NCI-H2171 (cell line): Measurements from ENCODE around the gene LARP1.
A peak's percentile ranks its signal among the peaks of the same experiment; 100 is the strongest.
"Not testable (repeated sequence)": the region's sequence is repeated elsewhere in the genome, so short reads cannot be mapped to it uniquely, and the experiment has no call there.

ENCODE experiments used
- DNase-seq: peaks from one replicate; lab custom pipeline; 2025; lab: John Stamatoyannopoulos, UW

LARP1 gene

DNA sequence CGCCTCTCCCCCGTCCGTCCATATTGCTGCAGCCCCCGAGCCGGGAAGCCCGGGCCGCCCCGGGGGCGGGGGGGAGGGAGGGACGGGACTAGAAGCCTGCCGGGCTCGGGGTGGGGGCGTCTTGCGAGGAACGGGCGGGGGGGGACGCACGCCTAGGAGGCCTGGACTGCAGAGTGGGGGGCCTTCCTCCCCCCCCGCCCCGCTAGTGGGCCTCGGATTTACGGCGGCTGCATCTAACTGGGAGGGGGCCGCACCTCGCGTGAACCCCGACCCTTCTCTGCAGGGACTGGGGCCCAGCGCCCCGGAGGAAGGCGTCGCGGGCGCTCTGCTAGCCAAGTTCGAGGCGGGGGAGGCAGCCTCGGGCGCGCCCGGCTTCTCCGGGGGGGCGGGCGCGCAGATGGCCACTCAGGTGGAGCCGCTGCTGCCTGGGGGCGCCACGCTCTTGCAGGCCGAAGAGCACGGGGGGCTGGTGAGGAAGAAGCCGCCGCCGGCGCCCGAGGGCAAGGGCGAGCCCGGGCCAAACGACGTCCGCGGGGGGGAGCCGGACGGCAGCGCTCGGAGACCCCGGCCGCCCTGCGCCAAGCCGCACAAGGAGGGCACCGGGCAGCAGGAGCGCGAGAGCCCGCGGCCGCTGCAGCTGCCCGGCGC is at the start of gene LARP1:
Gene LARP1 (plus strand): TSS at position 17 of the 648 bp plus-strand sequence. CDS start 381 bp downstream, at position 398.
- no peak for DNase-seq

DNA sequence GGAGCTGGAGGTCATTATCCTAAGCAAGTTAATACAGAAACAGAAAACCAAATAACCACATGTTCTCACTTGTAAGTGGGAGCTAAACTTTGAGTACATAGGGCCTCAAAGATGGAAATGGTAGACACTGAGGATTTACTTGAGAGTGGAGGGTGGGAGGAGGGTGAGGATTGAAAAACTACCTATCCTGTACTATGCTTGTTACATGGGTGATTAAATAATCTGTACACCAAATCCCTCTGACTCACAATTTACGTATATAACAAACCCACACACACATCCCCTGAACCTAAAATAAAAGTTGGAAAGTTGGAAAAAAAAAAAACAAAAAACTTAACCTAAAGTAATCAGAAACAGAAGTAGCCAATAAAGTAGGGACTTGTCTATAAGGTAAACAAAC is 48.8 kb upstream of the LARP1 start:
- no peak for DNase-seq

DNA sequence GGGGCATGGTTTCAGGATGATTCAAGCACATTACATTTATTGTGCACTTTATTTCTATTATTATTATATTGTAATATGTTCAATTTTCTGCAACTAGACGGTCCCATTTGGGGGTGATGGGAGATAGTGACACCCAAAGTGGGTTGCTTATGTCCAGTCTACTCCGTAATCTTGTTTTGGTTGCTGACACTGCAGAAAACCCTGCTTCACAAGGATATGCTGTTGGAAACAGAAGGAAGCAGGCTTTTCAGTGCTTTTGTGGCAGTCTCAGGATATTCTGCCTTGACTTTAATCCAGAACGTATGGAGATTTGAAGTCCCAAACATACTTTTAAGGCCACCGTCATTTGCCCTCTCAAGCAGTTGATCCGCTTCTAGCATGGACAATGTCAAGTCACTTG is 47.5 kb upstream of the LARP1 start:
- DNase-seq = no peak

GRCh38 chr5:154708207-154708606 is 47.0 kb upstream of the LARP1 start:
- DNase-seq = no peak

GRCh38 chr5:154708846-154709245 is 46.3 kb upstream of the LARP1 start:
- no peak for DNase-seq

- DNase-seq = no peak
Observed at GRCh38 chr5:154709368-154710305, 45.5 kb upstream of the LARP1 start.

DNA sequence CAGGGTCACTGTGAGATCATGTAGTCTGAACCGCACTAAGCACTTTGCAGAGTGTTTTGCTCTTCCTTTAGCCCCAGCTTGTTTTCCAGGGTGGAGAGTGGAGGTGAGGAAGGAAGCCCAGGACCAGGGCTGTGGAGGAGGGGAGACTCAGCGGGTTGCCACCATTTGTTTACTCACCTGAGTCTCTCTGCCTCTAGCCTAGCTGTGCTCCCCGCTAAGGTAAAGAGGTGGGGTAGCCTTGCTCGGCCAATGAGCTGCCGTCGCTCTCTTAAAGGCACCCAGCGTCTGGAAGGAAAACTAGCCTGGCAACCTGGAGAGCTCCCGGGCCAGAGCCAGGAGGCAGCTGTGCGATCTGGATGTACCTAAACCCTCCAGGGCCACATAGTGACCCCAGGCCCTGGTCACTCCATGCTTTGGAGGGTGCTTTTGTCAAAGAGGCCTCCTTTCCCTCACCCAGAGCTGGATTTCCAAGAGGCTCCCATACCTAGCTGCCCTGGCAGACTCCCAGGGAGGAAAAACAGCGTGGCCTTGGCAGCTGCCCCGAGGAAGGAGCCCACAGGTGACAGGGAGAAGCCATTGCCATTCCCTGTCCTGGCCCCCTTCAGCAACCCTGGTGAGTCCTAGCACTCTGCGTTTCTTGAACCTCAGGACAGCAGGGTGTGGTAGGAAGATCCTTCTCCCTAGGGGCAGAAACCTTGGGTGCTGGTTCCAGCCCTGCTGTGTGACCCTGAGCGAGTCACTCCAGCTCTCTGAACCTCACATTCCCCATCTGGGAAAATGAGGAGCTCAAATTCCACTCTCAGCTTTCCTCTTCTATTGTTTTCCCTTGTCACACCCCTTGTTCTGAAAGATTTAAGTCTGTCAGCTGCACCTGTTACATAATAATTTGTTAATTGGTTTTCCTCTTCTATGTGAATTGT is 42.4 kb upstream of the LARP1 start:
- peak; percentile 15 for DNase-seq

DNA sequence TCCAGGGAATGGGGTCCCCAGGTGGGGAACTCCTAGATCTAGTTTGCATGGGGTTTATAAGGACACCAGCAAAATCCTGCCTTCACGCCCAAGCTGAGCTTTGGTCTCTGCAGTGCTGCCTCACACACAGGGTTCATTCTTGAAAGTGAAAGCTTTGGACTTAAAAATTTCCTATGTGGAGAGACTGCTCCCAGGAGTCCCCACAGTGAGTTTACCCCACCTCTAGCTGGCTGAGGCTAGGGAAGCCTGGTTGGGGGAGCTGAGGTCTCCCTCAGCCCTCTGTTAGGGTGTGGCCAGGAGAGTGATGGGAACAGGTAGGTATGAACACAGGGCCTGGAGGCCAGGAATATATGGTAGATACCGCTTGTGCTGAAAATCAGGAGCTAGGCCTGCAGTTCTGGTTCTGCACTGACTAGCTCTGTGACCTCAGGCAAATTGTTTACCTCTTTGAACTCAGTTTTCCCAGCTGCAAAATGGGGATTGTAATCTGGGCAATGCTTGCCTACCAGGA is 41.5 kb upstream of the LARP1 start:
- DNase-seq = no peak

DNA sequence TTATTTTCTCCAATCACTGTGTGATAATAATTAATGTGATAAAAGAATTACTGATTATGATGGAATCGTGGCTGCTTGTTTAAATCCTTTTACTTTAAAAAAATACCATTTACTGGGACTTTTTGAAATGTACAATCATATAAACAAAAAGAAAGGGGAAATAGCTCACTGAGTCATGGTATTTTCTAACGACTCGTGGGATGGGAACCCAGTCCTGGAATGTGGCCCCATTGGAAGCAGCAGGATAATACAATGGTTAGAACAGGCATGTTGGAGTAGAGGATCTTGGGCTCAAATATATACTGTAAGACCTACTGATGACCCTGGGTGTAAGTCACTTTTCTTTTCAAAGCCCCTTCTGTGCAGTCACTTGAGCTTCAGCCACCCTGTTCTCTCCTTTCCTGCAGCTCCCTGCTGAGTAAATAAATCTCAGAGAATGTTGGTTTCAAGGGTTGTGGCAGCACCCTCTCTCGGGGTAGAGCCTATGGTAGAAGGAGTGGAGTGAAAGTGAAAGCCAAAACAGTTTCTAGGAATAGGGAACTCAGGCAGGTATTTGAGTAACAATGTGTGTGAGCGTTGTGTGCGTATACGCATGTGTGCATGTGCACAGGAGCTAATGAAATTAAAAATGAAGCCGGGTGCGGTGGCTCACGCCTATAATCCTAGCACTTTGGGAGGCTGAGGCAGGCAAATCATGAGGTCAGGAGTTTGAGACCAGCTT is 40.8 kb upstream of the LARP1 start:
- DNase-seq = no peak

DNA sequence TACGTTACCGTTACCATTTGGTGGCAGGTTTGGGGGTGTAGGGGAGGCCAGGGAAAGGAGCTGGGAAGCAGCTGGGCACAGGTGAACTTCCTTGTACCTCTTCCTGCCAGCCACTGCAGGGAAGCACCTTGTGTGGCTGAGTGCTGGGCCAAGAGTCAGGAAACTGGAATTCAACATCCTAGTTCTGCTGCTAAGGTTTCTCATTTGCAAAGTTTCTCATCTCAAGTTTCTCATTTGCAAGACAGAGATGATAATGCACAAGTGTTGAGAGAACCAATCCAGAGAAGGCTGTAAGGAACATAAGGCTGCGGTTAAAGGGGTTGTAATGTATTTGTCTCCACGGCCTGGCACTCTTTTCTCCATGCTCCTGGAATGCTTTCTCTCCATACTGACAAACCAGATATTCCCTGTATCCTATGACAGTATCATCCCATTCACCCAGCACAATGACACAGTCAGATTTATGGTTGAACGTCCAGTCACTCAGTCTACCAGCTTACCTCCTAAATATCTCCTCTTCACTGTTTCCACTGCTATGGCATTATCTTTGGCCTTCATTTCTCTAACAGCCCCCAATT is 33.6 kb upstream of the LARP1 start:
- no peak for DNase-seq

- DNase-seq = no peak
Observed at GRCh38 chr5:154722097-154722496, 33.1 kb upstream of the LARP1 start.

DNA sequence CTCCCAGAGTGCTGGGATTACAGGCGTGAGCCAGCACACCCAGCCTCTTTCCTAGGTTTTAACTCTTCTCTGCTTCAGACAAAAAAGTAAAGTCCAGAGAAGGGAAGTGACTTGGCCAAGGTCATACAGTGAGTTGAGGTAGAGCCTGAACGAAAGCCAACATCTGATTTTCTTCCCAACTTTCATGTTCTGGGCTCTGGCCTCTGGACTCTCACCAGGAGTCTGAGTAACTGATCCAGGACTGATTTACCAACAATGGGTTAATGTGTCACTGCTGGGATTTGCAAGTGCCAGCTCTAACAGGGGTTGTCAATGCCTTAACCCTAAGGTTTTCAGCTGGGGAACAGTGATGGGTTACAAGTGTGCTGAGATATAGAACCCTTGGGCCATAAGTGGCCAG is 32.2 kb upstream of the LARP1 start:
- DNase-seq = no peak

DNA sequence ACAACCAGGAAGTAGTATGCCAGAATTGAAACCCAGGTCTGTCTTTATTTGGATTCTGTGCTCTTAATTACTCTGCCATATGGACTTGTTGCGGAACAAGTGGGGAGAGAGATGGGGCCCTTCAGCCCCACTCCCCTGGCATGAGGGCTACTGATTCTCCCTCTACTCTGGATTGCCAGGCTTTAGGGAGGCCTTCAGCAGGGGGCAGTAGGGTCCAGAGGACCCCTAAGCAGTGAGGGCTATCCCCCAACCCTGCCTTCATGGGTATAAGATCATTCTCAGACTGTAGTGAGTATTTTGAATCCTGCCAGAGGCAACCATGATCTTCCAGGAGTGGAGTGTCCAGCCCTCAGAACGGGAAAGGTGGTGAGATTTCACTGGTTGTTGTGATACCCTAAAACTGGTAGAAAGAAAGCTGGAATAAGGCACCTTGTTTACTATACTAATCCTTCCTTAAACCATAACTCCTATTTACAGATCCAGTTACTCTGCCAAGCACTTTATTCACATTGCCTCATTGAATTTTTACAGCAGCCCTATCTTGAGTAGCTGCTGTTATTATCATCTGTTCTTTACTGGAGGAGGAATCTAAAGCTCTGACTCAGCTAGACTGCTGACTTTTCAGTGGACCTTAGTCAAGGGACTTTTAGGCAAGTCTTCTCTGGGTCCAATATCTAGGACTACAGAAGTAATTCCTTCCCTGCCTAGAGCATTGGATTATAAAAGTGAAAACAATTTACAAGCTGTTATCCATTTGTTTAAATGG is 31.3 kb upstream of the LARP1 start:
- no peak for DNase-seq

DNA sequence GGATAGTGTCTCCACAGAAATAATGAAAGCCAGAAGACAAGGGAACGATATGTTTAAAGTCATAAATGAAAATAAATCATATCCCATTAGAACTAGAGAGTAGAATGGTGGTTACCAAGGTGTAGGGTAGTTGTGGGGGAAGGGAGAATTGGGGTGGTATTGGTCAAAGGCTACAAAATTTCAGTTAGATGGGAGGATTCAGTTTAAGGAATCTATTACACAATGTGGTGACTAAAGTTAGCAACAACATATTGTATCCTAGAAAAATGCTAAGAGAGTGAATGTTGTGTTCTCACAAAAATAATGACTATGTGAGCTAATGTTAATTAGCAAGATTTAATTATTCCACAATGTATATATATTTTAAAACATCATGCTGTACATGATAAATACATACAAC is 27.8 kb upstream of the LARP1 start:
- DNase-seq = no peak

- no peak for DNase-seq
Observed at GRCh38 chr5:154728939-154729588, 26.1 kb upstream of the LARP1 start.

- DNase-seq = no peak
Observed at GRCh38 chr5:154729613-154730012, 25.6 kb upstream of the LARP1 start.

DNA sequence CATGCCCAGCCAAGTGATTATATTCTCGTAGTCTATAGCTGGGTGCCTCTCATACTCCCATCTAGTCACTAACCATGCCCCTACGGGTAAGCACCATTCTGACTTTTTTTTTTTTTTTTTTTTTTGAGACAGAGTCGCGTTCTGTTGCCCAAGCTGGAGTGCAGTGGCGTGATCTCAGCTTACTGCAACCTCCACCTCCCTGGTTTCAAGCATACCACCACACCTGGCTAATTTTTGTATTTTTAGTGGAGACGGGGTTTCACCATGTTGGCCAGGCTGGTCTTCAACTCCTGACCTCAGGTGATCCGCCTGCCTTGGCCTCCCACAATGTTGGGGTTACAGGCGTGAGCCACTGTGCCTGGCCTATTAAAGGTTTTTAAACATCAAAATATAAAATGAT is 24.4 kb upstream of the LARP1 start:
- DNase-seq = not testable (repeated sequence)

- no peak for DNase-seq
Observed at GRCh38 chr5:154732212-154732611, 23.0 kb upstream of the LARP1 start.

DNA sequence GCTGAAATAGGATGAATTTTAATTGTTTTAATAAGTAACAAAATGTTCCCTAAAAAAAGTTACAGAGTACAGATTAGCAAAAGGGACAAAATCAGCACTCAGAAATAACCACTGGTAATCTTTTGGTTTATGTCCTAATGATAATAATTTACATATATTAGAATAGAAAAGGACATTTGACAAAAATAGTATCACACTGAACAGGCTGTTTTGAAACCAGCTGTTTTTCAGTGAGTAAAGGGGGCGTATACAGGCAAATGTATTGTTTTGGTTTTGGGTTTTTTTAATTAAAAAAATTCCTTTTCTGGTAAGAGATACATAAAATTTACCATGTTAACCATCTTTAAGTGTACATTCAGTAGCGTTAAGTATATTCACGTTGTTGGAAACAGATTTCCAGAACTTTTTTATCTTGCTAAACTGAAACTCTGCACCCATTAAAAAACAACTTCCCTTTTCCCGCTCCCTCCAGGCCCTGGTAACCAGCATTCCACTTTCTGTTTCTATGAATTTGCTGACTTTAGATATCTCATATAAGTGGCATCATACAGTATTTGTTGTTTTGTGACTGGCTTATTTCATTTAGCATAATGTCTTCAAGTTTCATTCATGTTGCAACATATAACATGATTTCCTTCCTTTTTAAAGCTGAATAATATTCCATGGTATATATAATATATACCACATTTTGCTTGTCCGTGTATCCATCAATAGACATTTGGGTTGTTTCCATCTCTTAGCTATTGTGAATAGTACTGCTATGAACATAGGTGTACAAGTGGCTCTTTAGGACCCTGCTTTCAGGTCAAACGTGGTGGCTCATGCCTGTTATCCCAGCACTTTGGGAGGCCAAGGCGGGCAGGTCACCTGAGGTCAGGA is 20.6 kb upstream of the LARP1 start:
- DNase-seq = no peak
